HEK293T (cell line): ENCODE measurements around the gene CDK5.

Experiments used
- BHLHE40 ChIP-seq: fragments of 450-650 bp; IDR thresholded peaks from 2 replicates; pipeline ENCODE4 v1.6.1; 2016; ENCODE audit warnings: mild to moderate bottlenecking, moderate library complexity, borderline replicate concordance
- CTBP1 ChIP-seq: fragments of 450-650 bp; IDR thresholded peaks from 2 replicates; pipeline ENCODE4 v1.6.1; 2016; ENCODE audit warnings: borderline replicate concordance
- ELF4 ChIP-seq: fragments of 450-650 bp; IDR thresholded peaks from 2 replicates; pipeline ENCODE4 v1.6.1; 2017; ENCODE audit warnings: antibody characterized with exemption
- FOXM1 ChIP-seq: fragments of 450-650 bp; IDR thresholded peaks from 2 replicates; pipeline ENCODE4 v1.6.1; 2017; ENCODE audit warnings: mild to moderate bottlenecking, borderline replicate concordance
- L3MBTL2 ChIP-seq: fragments of 450-650 bp; conservative IDR thresholded peaks from 2 replicates; pipeline ENCODE4 v1.6.1; 2016; ENCODE audit warnings: mild to moderate bottlenecking
- SP1 ChIP-seq: fragments of 450-650 bp; IDR thresholded peaks from 2 replicates; pipeline ENCODE4 v1.6.1; 2017
- SUZ12 ChIP-seq: fragments of 450-650 bp; IDR thresholded peaks from 2 replicates; pipeline ENCODE4 v1.6.1; 2016; ENCODE audit warnings: mild to moderate bottlenecking
- TARDBP ChIP-seq: fragments of 450-650 bp; IDR thresholded peaks from 2 replicates; pipeline ENCODE4 v1.6.1; 2016
- ZNF384 ChIP-seq: fragments of 450-650 bp; IDR thresholded peaks from 2 replicates; pipeline ENCODE4 v1.6.1; 2016

DNA sequence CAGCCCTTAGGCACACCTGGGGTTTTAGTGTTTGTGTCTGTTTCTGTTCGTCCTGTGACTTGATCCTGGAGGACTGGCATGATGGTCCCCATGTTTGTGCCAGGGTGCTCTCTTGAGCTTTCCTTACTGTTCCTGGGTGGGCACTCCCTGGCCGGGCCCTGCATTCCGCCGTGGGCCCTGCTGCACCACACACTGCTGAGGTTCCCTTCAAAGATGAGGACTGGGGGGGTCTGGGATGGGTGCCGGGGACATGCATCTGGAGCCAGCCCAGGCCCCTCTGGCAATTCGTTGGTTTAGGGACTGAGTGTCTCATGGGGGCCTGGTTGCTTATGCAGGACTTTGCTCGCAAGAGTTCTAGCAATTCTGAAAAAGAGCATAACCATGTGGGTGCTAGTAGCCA lies 33.3 kb upstream of the CDK5 start:
- TF ChIP-seq FOXM1 = no peak
- no peak for TF ChIP-seq TARDBP
- no peak for TF ChIP-seq SP1
- no peak for TF ChIP-seq BHLHE40
- no peak for TF ChIP-seq ELF4
- TF ChIP-seq L3MBTL2 = no peak
- TF ChIP-seq SUZ12 = no peak
- TF ChIP-seq CTBP1 = no peak
- no peak for TF ChIP-seq ZNF384
